Endothelial cell of umbilical vein (primary cell): ENCODE data around the gene APCDD1. TPM values are rescaled to one million over a fixed set of nuclear protein-coding genes. Genes with fewer than 3 reads are reported as not detected.

ENCODE experiments used
- BruUV-seq: library from RNA; stranded (reverse); fragments of 400-500 nt; replicated peaks from 2 replicates; lab custom pipeline; 2021; lab: Mats Ljungman, UMichigan
- CTCF ChIA-PET: fragments of 300-600, 350-600 bp; sonication (Branson Sonifier 250); formaldehyde crosslinking; loops from one replicate; lab custom pipeline; 2021; ENCODE audit warnings: antibody characterized with exemption, inconsistent platforms; lab: Charles Lee
- POLR2A ChIA-PET: fragments of 300-600, 350-600 bp; sonication (Branson Sonifier 250); formaldehyde crosslinking; loops from one replicate; lab custom pipeline; 2021; ENCODE audit warnings: antibody characterized with exemption, inconsistent platforms; lab: Charles Lee
- DNase-seq: peaks from one replicate; pipeline ENCODE4 v3.0.0-alpha.2; 2011; ENCODE audit warnings: low read depth, low spot score
- FAIRE-seq: peaks from 2 replicates; lab custom pipeline; 2011; peaks lifted over from hg19 to GRCh38; lab: Jason Lieb, UNC
- H2AFZ ChIP-seq: 2 replicates; pipeline ENCODE4 v1.6.0; 2012; ENCODE audit warnings: low read depth, low read length, control low read depth, inconsistent platforms
- H3K27ac ChIP-seq: 2 replicates; pipeline ENCODE4 v1.5.1; 2011; ENCODE audit warnings: low read depth, mild to moderate bottlenecking, control low read depth, low read length, moderate library complexity; ENCODE audit not compliant: insufficient read depth
- H3K27me3 ChIP-seq, 2 experiments: 2 replicates each; pipeline versions ENCODE4 v1.6.0 to v1.6.1; 2011; ENCODE audit warnings: low read length in 2 of 2, mixed read lengths in 1 of 2; ENCODE audit not compliant: control insufficient read depth in 2 of 2, insufficient read depth in 2 of 2
- H3K36me3 ChIP-seq, 2 experiments: 2 replicates in 1 of 2; 3 replicates in 1 of 2; pipeline ENCODE4 v1.5.1; 2011; ENCODE audit warnings: low read length in 2 of 2, mild to moderate bottlenecking in 1 of 2, moderate library complexity in 1 of 2; ENCODE audit not compliant: control insufficient read depth in 2 of 2, insufficient read depth in 2 of 2; ENCODE audit errors: extremely low read depth in 1 of 2
- H3K4me1 ChIP-seq: 3 replicates; pipeline ENCODE4 v1.5.1; 2011; ENCODE audit warnings: mild to moderate bottlenecking, low read length; ENCODE audit not compliant: control insufficient read depth, insufficient read depth; ENCODE audit errors: extremely low read depth
- H3K4me2 ChIP-seq: 2 replicates; pipeline ENCODE4 v1.6.1; 2011; ENCODE audit warnings: low read length, control low read depth, mixed read lengths; ENCODE audit not compliant: insufficient read depth
- H3K4me3 ChIP-seq, 3 experiments: fragments of 200-600 bp in 1 of 3; sonication (generic), shearing (Covaris generic) in 1 of 3; replicated peaks in 1 of 3; 2 replicates each; pipeline ENCODE4 v1.5.1; 2011 to 2016; ENCODE audit warnings: control low read depth in 3 of 3, low read length in 3 of 3, mild to moderate bottlenecking in 2 of 3, inconsistent platforms in 1 of 3, low read depth in 1 of 3, moderate library complexity in 1 of 3; ENCODE audit not compliant: insufficient read depth in 1 of 3
- H3K79me2 ChIP-seq: 2 replicates; pipeline ENCODE4 v1.6.0; 2012; ENCODE audit warnings: low read length, inconsistent platforms; ENCODE audit not compliant: control insufficient read depth, insufficient read depth
- H3K9ac ChIP-seq: replicated peaks from 2 replicates; pipeline ENCODE3; 2011; ENCODE audit warnings: low read length, control low read depth; ENCODE audit not compliant: insufficient read depth; ENCODE audit errors: extremely low read depth
- H3K9me1 ChIP-seq: replicated peaks from 3 replicates; pipeline ENCODE4 v1.6.0; 2011; ENCODE audit warnings: mild to moderate bottlenecking, low read length; ENCODE audit not compliant: control insufficient read depth, insufficient read depth; ENCODE audit errors: extremely low read depth
- H3K9me3 ChIP-seq: replicated peaks from 2 replicates; pipeline ENCODE4 v1.5.1; 2012; ENCODE audit warnings: low read length, inconsistent platforms; ENCODE audit not compliant: control insufficient read depth, insufficient read depth
- H4K20me1 ChIP-seq: replicated peaks from 2 replicates; pipeline ENCODE3; 2011; ENCODE audit warnings: mild to moderate bottlenecking, low read length; ENCODE audit not compliant: control insufficient read depth, insufficient read depth; ENCODE audit errors: extremely low read depth
- CTCF ChIP-seq, 2 donors: IDR thresholded peaks; 1 replicate in 1 of 2; 2 replicates in 1 of 2; pipeline ENCODE4 v1.5.1; 2011; ENCODE audit warnings: low read length in 2 of 2, mild to moderate bottlenecking in 2 of 2, moderate library complexity in 2 of 2, control low read depth in 1 of 2, inconsistent platforms in 1 of 2, low read depth in 1 of 2; ENCODE audit not compliant: insufficient read depth in 1 of 2; ENCODE audit errors: extremely low read depth in 1 of 2
- EZH2 ChIP-seq: IDR thresholded peaks from 2 replicates; pipeline ENCODE4 v1.6.1; 2012; ENCODE audit warnings: borderline replicate concordance, low read depth, mild to moderate bottlenecking, moderate library complexity, low read length, inconsistent platforms; ENCODE audit not compliant: severe bottlenecking
- FOS ChIP-seq: IDR thresholded peaks from 2 replicates; pipeline ENCODE4 v1.6.1; 2011; ENCODE audit warnings: mild to moderate bottlenecking, low read length, moderate library complexity, borderline replicate concordance; ENCODE audit not compliant: insufficient read depth
- GATA2 ChIP-seq: IDR thresholded peaks from 2 replicates; pipeline ENCODE4 v1.7.0; 2011; ENCODE audit warnings: low read depth, mild to moderate bottlenecking, moderate library complexity, mixed read lengths, low read length; ENCODE audit not compliant: insufficient read length, insufficient read depth
- JUN ChIP-seq: IDR thresholded peaks from 2 replicates; pipeline ENCODE4 v1.6.1; 2011; ENCODE audit warnings: borderline replicate concordance, low read depth; ENCODE audit not compliant: insufficient read length, insufficient read depth
- MAX ChIP-seq: IDR thresholded peaks from 2 replicates; pipeline ENCODE4 v1.6.1; 2011; ENCODE audit not compliant: insufficient read depth, insufficient read length
- MYC ChIP-seq: IDR thresholded peaks from one replicate; pipeline ENCODE4 v1.6.1; 2011; ENCODE audit warnings: mild to moderate bottlenecking, low read depth, low read length
- POLR2A ChIP-seq: IDR thresholded peaks from 2 replicates; pipeline ENCODE4 v1.6.1; 2012; ENCODE audit warnings: low read depth, mild to moderate bottlenecking, control low read depth, low read length
- POLR2AphosphoS5 ChIP-seq: IDR thresholded peaks from 2 replicates; pipeline ENCODE4 v1.6.1; 2012; ENCODE audit warnings: low read depth, mild to moderate bottlenecking, control low read depth, low read length, moderate library complexity; ENCODE audit not compliant: insufficient read depth
- dilution Hi-C: fragments of 300-500 bp; cut with MboI; formaldehyde crosslinking; loops from one replicate; pipeline ENCODE4 v1.15.0; 2019; ENCODE audit warnings: low sequenced_read_pairs; ENCODE audit not compliant: extremely low pct_ligation_motif_present
- intact Hi-C: fragments of 100-400 bp; cut with micrococcal nuclease; formaldehyde crosslinking; loops from one replicate; pipeline ENCODE4 v1.10.0; 2022
- polyA plus RNA-seq, 4 experiments: library from polyadenylated mRNA; depleted of rRNA in 3 of 4; stranded (reverse) in 3 of 4; unstranded in 1 of 4; fragments of >200 nt; gene quantifications; 2 replicates each; pipeline versions ENCODE4 v1.2.1 to v1.2.3, GENCODE V29; 2011 to 2012; ENCODE audit warnings: missing spikeins in 1 of 4
- total RNA-seq: library from RNA; stranded (reverse); gene quantifications from 2 replicates; pipeline ENCODE4 v1.2.3, GENCODE V29; 2021

Gene APCDD1
- total and polyA plus RNA-seq, 2 donors (not counting 3 experiments of a cell fraction or from before 2014, with no cell fraction given), result 0.95 to 1.4 TPM

GRCh38 chr18:10495936-10496335 is 41.5 kb downstream of the APCDD1 start:
- intact Hi-C loops, result no loop called here
- Histone ChIP-seq H3K27ac (no peak overlapping the region), H3K79me2 (no peaks in the 10 kb centered on the region), H4K20me1 (no peaks in the 10 kb centered on the region), H3K9ac (no peak overlapping the region), H3K4me2 (no peak overlapping the region), H3K36me3 (no peaks in the 10 kb centered on the region), H2AFZ (no peak overlapping the region), H3K9me3 (no peaks in the 10 kb centered on the region), H3K4me1 (no peaks in the 10 kb centered on the region), H3K4me3 (no peak overlapping the region), H3K27me3 (peaks cover 2 to 3% of the 10 kb centered on the region in 2 experiments), H3K9me1 (no peaks in the 10 kb centered on the region)
- no TSS peak for BruUV-seq
- POLR2A ChIA-PET, result no interaction called here
- DNase-seq (no peak), FAIRE-seq (no peak)
- CTCF ChIA-PET, result no interaction called here
- dilution Hi-C loops, result no loop called here
- TF ChIP-seq GATA2 (no peak), POLR2A (no peak), EZH2 (no peak), JUN (no peak), POLR2AphosphoS5 (no peak), CTCF (IDR thresholded peaks at IDR 0.05; ENCODE audit: extremely low read depth in 1 of 2, insufficient read depth in 1 of 2, low read depth in 1 of 2, low read length in 2 of 2) (no peak), MYC (no peak), FOS (no peak), MAX (no peak)
